DMS79 (cell line): ENCODE results near the gene GPR152.
A peak's percentile ranks its signal among the peaks of the same experiment; 100 is the strongest.

ENCODE experiments used
- DNase-seq: peaks from one replicate; lab custom pipeline; 2025; lab: John Stamatoyannopoulos, UW

The GPR152 gene

DNA sequence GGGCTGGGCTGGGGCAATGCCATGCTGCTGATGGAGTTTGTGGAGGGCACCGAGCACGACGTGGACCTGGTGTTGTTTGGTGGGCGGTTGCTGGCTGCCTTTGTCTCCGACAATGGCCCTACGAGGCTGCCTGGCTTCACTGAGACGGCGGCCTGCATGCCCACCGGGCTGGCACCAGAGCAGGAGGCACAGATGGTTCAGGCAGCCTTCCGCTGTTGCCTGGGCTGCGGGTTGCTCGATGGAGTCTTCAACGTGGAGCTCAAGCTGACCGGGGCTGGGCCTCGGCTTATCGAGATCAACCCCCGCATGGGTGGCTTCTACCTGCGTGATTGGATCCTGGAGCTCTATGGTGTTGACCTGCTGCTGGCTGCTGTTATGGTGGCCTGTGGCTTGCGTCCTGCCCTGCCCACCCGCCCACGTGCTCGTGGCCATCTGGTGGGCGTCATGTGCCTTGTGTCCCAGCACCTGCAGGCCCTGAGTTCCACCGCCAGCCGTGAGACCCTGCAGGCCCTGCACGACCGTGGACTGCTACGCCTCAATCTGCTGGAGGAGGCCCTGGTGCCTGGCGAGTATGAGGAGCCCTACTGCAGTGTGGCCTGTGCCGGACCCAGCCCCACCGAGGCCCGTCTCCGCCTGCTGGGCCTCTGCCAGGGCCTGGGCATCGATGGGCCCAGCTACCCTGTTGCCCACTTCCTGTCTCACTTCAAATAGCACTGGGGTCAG, 28.5 kb downstream of the GPR152 start:
- DNase-seq, result no peak

DNA sequence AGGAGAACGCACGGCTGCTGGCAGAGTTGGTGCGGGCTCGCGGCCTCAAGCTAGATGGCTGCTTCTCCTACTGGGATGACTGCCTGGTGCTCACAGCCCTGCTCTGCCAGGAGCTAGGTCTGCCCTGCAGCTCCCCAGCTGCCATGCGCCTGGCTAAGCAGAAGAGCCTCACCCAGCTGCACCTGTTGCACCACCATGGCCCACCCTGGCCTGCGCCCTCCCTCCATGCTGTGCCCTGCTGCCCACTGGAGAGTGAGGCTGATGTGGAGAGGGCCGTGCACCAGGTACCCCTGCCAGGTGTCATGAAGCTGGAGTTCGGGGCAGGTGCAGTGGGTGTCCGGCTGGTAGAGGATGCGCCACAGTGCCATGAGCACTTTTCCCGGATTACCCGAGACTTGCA, 29.1 kb downstream of the GPR152 start:
- no peak for DNase-seq

DNA sequence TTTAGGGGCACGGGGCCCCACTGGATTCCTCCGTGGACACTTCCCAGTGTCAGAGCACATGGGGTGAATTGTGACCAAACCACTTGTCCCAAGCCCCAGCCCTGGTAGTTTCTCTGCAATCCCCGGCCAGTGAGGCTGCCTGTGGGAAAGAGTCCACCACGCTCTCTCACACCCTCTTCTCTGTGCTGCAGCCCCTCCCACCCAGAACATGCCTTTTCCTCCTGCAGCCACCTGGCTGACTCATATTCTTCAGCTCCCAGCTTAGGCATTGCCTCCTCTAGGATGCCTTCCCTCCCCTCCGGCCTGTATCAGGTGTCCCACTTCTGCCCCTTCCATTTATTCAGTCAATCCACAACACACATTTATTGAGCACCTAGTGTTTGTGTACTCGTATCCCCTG, 29.6 kb downstream of the GPR152 start:
- no peak for DNase-seq

DNA sequence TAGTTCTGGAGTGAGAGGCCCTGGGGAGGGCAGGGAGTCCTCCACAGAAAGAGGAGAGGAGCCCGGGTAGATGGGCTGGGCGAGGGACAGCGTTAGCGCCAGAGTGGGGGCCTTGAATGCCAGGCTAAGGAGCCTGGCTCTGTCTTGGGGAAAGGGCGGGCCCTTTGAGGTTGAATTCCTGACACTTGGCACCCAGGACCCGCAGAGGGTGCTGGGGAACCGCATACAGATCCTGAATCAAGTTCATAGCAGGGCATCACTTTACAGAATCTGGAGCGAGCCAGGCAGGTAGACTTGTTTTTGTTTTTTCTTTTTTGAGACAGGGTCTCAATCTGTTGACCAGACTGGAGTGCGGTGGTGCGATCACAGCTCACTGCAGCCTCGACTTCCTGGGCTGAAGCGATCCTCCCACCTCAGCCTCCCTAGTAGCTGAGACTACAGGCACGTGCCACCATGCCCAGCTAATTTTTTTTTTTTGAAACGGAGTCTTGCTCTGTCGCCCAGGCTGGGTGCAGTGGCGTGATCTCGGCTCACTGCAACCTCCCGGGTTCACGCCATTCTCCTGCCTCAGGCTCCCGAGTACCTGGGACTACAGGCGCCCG, 31.0 kb downstream of the GPR152 start:
- DNase-seq, result no peak

DNA sequence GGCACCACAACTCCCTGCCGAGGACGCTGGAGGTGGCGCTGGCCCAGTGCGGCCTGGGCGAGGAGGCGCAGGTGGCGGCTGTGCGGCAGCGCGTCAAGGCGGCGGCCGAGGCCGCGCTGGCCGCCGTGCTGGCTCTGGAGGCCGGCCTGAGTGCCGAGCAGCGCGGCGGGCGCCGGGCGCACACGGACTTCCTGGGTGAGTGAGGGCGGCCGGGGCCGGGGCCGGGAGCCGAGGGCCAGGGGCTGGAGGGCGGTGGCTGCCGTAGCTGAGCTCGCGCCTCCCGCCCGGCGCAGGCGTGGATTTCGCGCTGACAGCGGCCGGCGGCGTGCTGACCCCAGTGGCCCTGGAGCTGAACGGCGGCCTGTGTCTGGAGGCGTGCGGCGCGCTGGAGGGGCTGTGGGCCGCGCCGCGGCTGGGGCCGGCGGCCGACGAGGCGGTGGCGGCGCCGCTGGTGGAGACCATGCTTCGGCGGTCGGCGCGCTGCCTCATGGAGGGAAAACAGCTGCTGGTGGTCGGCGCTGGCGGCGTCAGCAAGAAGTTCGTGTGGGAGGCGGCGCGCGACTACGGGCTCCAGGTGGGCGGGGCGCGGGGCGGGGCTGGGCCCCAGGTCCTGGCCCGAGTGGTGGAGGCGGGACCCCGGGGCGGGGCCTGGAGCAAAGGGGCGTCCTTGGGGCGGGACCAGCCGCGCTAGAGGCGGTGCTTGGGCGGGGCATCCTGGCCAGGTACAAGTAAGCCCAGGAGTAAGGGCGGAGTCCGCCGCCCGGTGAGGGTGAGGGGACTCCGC, 31.7 kb downstream of the GPR152 start:
- peak; percentile 82 for DNase-seq

DNA sequence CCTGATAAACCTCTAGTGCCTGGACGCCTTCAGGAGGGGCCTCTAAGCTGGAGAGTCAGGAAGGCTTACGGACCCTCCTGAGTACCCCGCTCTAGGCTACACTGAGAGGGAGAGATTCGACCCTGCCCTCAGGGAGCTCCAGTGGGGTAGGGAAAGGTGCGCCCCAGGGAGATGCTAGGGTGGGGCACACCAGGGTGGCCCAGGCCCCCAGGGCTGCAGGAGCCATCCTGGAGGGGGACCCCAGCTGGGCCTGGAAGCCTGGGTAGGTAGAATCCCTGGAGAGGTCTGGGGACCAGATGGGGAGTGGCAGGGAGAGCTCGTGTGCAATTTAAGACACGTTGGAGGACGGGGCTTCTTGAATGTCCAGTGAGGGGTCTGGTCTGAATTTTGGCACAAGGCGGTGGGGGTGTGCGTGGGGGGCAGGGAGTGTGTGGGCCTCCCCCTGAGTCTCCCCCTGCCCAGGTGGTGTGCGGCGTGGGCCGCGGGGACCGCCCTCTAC, 32.3 kb downstream of the GPR152 start:
- no peak for DNase-seq

DNA sequence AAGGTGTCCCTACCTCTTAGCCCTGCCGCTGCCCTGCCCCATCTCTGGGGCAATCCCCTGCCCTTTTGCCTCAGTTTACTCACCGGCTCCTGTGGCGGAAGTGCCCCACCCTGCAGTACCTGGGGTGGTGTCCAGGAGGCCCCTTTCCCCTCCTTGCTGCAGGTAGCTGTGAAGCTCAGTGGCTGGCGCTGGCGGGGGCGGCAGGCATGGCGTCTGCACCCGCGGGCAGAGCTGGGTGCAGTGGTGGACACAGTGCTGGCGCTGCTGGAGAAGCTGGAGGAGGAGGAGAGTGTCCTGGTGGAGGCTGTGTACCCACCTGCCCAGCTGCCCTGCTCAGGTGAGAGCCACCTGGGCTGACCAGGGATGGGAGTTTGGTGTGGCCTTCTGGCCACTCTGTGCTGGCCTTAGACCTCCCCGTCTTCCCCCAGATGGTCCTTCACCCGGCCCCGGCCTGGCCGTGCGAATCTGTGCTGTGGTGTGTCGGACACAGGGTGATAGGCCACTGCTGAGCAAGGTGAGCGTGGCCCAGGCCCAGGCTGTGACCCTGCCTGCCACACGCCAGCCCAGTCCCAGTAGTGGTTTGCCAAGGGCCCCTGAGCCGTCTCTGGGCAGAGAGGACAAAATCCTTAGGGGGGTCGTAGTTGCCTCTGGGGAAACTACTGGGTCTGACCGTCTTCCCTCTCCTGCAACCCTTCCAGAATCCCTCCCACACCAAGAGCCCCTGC, 33.0 kb downstream of the GPR152 start:
- no peak for DNase-seq

DNA sequence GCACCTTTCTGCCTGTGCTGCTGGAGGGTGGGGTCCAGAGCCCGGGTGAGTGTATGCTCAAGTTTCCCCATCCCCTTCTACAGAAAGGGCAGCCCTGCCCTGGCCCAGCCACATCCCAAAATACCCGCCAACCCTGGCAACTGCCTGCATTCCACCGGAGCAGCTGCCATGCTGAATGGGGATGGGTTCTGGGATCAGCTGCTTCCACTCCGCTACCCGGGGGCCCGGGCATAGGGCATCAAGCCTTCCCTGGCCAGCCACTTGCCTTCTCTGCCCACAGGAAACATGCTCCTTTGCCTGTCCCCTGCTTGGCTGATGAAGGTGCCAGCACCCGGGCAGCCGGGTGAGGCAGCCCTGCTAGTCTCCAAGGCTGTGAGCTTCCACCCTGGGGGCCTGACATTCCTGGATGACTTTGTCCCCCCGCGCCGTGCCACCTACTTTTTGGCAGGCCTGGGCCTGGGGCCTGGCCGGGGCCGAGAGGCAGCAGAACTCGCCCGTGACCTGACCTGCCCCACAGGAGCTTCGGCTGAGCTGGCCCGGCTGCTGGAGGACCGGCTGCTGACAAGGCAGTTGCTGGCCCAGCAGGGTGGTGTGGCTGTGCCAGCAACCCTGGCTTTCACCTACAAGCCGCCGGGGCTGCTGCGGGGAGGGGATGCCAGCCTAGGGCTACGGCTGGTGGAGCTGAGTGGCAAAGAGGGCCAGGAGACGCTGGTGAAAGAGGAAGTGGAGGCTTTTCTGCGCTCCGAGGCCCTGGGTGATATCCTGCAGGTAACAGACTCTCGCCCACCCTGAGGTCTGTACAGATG, 33.9 kb downstream of the GPR152 start:
- DNase-seq, result peak; percentile 47

DNA sequence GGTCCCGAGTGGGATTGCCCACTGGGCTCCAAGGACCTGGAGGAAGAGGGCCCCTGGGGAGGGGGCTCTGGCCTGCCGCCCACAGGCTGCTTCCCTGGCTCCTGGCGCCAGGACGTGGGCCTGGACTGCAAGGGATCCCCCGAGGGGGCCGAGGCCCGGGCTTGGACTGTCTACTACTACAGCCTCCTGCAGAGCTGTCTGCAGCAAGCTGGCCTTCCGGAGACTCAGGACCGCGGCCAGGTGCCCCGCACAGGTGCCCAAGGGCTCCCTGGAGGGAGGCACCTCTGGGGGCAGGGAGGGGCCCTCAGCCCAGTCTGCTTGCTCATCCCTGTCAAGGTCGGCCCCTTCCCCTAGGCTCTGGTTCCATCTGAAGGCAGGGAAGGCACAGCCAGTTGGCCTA, 35.1 kb downstream of the GPR152 start:
- DNase-seq, result no peak

DNA sequence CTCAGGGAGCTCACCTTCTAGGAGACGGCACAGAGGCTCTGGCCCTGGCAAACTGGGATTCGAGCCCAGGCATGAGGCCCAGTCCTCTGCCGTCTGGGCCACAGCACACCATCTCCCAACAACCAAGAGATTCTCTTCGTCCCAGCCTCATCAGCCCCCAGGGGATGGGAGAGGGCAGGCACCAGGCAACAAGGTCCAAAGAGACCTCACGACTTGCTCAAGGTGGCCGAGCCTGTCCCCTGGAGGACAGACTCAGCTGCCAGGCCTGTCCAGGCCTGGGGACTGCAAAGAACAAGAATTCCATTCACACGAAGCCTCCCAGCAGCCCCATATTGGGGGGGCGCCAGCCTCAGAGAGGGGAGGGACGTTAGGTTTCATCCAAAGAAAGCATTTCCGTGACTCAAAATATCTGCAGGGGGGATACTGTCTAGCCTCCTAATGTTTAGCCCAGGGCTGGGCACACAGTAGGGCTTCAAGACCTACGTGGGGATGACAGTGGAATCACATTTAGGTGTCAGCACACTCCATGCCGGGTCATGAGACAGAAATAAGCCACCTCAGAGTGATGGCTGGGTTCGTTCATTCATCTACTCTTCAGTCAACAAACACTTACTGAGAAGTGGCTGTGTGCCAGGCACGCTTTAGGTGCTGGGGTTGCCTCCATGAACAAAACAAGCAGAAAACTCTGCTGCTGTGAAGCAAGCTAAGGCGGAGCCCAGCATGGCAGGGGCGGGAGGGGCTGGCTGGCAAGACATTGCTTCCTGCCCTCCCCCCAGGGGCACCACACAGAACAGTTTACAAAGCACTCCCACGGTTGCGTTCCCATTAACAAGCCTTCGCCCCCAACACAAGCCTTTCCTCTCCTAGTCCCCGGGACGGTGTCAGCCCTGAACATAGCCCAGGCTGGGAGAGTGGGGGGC, 35.9 kb downstream of the GPR152 start:
- DNase-seq, result peak; percentile 9

DNA sequence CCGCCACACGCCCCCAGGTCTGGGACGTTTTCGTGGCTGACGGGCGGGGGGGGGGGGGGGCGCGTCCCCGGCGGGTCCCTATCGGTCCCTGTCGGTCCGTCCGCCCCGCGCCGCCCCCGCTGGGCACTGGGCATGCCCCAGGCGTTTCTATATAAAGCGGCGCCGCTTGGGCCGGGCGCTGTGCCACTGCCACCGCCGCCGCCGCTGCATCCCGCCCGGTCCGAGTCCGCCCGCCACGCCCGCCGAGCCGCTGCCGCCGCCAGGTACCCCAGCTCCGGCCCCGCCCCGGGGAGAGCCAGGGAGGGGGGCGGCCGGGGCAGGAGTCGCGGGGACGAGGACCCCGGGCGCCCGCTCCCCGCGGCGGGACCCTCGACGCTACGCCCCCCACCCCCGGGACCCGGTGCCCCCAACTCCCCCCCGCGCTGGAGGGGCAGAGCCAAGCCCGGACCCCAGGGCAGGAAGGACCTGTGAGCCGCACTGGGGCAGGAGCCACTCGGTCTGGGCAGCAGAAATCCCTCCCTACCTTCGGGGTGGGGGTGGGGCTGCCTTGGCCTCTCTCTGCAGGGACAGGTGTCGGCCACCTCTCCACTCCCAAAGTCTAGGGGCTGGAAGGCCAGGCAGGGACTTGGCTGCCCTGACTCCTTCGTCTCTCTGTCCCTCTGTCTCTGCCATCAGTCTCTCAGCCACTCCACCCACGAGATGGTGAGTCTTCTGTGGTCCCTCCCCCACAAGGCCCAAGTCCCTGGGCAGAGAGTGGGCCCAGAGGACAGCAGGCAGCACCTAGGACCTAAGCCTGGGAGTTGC, 36.8 kb downstream of the GPR152 start, which contains the start of gene CARNS1:
CARNS1 (plus strand) TSS at position 178 of the 804 bp plus-strand sequence; CDS start at position 700, 522 bp downstream.
- DNase-seq, result peak; percentile 11

DNA sequence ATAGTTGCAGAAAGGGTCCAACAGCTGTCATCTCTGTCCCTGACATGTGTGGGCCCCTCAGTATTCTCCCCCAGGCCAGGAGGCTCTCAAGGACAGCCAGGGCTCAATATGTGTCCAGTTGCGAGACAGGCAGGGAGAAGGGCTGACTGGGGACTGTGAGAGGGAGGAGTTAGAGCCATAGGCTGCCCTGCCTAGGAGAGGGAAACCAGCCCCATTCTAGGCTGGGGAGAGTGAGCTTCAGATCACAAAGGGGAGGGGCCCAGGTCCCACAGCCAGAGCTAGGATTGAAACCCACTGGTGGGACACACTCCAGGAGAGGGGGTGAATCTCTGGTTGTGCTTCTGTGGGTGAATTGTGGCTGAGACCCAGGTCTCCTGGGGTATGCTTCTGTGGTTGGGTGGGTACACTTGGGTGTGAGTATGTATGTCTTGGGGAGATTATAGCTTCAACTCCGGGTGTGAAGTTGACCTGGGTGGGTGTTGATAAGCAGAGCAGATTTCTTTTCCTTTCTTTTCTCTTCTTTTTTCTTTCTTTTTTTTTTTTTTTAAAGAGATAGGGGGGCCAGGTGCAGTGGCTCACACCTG, 39.2 kb downstream of the GPR152 start:
- no peak for DNase-seq

DNA sequence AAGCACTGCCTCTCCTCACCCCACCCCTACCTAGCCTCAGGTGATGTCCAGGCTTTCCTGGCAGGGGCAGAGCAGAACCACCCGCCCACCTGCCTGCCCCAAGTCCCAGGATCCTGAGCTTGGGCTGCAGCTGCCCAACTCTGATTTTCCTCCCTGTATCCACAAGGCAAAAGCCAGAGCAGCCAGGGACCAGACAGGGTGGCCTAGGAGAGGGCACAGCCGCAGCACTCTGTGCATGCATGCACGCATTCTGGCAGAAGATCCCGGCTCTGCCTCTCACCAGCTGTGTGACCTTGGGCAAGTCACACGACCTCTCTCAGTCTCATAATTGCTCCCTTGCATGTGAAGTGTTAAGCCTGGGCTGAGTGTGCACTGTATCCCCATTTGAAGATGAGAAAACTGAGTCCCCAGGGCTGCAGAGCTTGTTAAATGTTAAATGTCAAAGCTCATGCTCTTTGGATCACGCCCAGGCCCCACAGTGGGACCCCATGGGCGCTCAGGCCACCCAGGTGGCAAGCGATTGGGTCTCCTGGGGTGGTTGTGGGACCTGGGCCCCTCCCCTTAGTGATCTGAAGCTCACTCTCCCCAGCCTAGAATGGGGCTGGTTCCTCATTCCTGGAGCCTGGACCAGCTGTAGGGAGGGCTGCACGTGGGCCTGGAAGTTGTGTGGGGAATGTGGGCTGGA, 39.9 kb downstream of the GPR152 start:
- no peak for DNase-seq

DNA sequence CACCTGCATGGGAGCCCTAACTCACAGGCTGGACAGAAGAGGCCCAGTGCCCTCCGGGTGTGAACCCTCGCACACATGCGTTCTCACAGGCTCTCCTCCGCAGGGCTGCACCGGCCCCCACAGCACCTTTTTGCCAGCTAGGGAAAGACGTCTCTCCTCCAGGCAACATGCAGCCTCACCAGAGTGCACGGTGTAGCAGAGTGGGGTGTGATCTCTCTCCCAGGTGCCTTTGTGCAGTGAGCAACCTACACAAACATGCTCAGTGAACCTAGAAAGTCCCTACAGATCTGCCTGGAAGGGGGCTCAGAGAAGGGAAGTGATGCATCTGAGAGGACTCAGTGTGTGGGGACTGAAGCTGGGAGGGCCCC, 40.8 kb downstream of the GPR152 start:
- no peak for DNase-seq

DNA sequence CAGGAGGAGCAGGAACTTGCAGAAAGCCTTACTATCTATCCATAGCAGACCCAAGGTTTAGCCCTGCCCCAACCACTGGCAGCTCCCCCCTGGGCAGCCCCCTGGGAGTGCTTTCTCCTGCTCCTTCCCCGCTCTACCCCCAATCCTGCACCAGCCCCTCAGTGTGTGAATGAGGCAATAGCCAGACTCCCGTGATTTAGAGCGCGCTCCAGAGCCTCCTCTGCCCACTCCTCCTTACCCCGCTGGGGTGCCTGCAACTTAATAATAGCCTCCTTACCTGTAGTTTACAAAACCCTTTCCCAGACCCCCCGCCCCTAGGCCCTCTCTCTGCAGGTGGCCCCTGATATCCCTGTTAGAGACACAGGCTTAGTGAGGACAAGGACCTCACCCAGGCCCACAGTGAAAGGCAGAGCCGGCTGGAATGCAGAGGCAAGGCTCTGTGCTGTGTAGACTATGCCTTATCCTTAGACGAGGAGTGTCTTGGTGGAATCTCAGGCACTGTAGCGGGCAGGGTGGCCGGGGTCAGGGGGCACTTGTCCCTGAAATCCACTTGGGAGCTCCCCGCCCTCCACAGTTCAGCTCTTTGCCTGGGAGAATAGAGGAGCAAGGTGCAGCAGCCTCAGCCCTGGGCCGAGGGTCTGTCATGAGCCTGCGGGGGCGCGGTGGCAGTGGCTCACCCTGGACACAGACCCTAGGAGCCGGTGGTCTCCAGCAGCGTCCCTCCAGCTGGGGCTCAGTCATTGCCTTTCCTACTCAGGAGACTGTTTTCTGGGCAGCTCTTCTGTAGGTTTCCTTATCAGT, 41.3 kb downstream of the GPR152 start:
- DNase-seq, result no peak

DNA sequence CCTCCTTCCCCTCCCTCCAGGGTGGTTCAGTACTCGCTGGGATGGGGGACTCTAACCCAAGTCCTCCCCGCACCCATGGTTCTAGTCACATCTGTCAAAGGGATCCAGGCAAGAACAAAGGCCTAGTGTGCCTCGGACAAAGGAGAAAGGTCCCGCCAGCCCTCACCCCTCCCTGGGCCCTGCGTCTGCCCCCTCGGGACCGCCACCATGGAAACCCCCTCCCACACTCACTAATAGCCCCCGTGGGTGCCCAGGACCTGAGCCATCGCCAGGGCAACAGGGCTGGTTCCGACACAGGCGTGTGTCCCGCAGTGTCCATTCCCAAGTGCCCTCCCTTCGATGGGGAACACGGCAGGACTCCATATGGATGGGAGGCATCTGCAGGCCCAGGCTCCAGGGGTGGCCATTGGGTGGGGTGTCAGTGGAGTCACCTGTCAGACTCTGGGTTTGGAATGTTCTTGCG, 42.1 kb downstream of the GPR152 start:
- no peak for DNase-seq

DNA sequence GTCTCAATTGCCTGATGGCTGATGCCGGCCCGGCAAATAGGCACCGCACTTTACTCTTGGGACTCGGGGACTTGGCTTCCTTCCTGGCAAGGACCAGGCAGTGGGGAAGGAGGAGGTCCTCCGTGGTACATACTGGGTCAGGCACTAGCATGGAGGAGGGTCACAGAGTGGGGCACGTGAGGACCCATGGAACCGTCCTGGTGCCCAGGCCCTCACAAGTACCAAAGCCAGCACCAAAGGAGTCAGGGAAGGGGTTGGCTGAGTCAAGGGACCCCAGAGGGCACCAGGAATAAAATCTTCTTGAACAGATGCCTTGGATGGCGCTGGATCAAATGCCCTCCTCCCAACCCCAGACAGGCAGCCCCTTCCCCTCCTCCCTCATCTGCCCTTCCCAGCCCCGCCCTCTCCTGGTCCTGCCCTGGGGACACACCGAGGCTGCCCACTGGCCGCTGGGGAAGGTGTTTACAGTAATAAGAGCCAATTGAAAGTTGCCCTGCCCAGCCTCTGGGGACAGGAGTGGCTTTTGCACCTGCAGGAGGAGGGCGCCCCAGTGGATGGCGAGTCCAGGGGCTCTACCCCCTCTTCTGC, 42.7 kb downstream of the GPR152 start:
- DNase-seq, result no peak
